Putamen (tissue), 1 donor: ENCODE results near the gene MYO1D.
"Not testable (repeated sequence)": the region's sequence is repeated elsewhere in the genome, so short reads cannot be mapped to it uniquely, and the experiment has no call there.

Experiments
- DNase-seq: peaks from one replicate; pipeline ENCODE4 v3.0.0-alpha.2; 2016; ENCODE audit warnings: low spot score

MYO1D gene

GRCh38 chr17:32854832-32855389 lies 22.0 kb downstream of the MYO1D start:
- no peak for DNase-seq

- DNase-seq: no peak
Observed at GRCh38 chr17:32854207-32854606, 22.7 kb downstream of the MYO1D start.

GRCh38 chr17:32852811-32853210 lies 24.1 kb downstream of the MYO1D start:
- no peak for DNase-seq

GRCh38 chr17:32849879-32850278 lies 27.0 kb downstream of the MYO1D start:
- DNase-seq: no peak

- no peak for DNase-seq
Observed at GRCh38 chr17:32847977-32848376, 28.9 kb downstream of the MYO1D start.

GRCh38 chr17:32846143-32846542 lies 30.8 kb downstream of the MYO1D start:
- DNase-seq: no peak

- no peak for DNase-seq
Observed at GRCh38 chr17:32840241-32840640, 36.7 kb downstream of the MYO1D start.

- no peak for DNase-seq
Observed at GRCh38 chr17:32836527-32836926, 40.4 kb downstream of the MYO1D start.

- DNase-seq: no peak
Observed at GRCh38 chr17:32835291-32835761, 41.6 kb downstream of the MYO1D start.

GRCh38 chr17:32834104-32834503 lies 42.8 kb downstream of the MYO1D start:
- DNase-seq: no peak

GRCh38 chr17:32833526-32833925 lies 43.4 kb downstream of the MYO1D start:
- DNase-seq: no peak

- DNase-seq: no peak
Observed at GRCh38 chr17:32833076-32833475, 43.8 kb downstream of the MYO1D start.

GRCh38 chr17:32831627-32832243 lies 45.2 kb downstream of the MYO1D start:
- DNase-seq: no peak

GRCh38 chr17:32831223-32831622 lies 45.7 kb downstream of the MYO1D start:
- DNase-seq: no peak

- DNase-seq: no peak
Observed at GRCh38 chr17:32828822-32829221, 48.1 kb downstream of the MYO1D start.

GRCh38 chr17:32827227-32827626 lies 49.7 kb downstream of the MYO1D start:
- DNase-seq: no peak

GRCh38 chr17:32826076-32826475 lies 50.8 kb downstream of the MYO1D start:
- no peak for DNase-seq

- no peak for DNase-seq
Observed at GRCh38 chr17:32824334-32824733, 52.6 kb downstream of the MYO1D start.

- DNase-seq: no peak
Observed at GRCh38 chr17:32822996-32823395, 53.9 kb downstream of the MYO1D start.

GRCh38 chr17:32821987-32822934 lies 54.7 kb downstream of the MYO1D start:
- DNase-seq: not testable (repeated sequence)

- DNase-seq: no peak
Observed at GRCh38 chr17:32820440-32820839, 56.5 kb downstream of the MYO1D start.

- DNase-seq: no peak
Observed at GRCh38 chr17:32819787-32820186, 57.1 kb downstream of the MYO1D start.

- no peak for DNase-seq
Observed at GRCh38 chr17:32819035-32819434, 57.9 kb downstream of the MYO1D start.
